ENCODE results near the gene PDLIM5. TPM values are rescaled to one million over a fixed set of nuclear protein-coding genes. Genes with fewer than 3 reads are reported as not detected.
A peak's percentile ranks its signal among the peaks of the same experiment; 100 is the strongest.

PDLIM5 gene
- total and polyA plus RNA-seq, 5 donors from 2014 or later = 36.5 to 64.5 (median 45.3) TPM

- Mint-ChIP-seq H3K27me3 (no peaks in the 10 kb centered on the region), H3K27ac (no peak overlapping the region), H3K9me3 (no peaks in the 10 kb centered on the region), H3K4me3 (no peak overlapping the region), H3K4me1 (peaks cover 0 to 9% (median 2%) of the 10 kb centered on the region in 4 donors), H3K36me3 (peaks cover 5% of the 10 kb centered on the region)
- no peak overlapping the region for H3K4me3 ChIP-seq (ENCODE audit: low read depth, low read length)
- H3K36me3 ChIP-seq (ENCODE audit: control insufficient read depth, insufficient read depth, low read length) = no peaks in the 10 kb centered on the region
- ATAC-seq (ENCODE audit: low read depth in 2 of 2) (no peak), DNase-seq (no peak)
- H3K27me3 ChIP-seq (ENCODE audit: control insufficient read depth, insufficient read depth, low read length) = no peaks in the 10 kb centered on the region
- no peak overlapping the region for H3K27ac ChIP-seq (ENCODE audit: insufficient read depth, low read length, poor library complexity, severe bottlenecking)
- no peaks in the 10 kb centered on the region for H3K9me3 ChIP-seq (ENCODE audit: control insufficient read depth in 2 of 2, low read length in 2 of 2)
- H3K4me1 ChIP-seq (ENCODE audit: control insufficient read depth, insufficient read depth, low read length, poor library complexity, severe bottlenecking) = no peaks in the 10 kb centered on the region
These were observed 36.9 kb downstream of the PDLIM5 start for GRCh38 chr4:94488670-94489069.

- no peak overlapping the region for H3K27ac ChIP-seq (ENCODE audit: insufficient read depth, low read length, poor library complexity, severe bottlenecking)
- Mint-ChIP-seq H3K9me3 (no peaks in the 10 kb centered on the region), H3K4me1 (peaks cover 0 to 9% (median 2%) of the 10 kb centered on the region in 4 donors), H3K27ac (no peak overlapping the region), H3K36me3 (peaks cover 5% of the 10 kb centered on the region), H3K27me3 (no peaks in the 10 kb centered on the region), H3K4me3 (no peak overlapping the region)
- H3K27me3 ChIP-seq (ENCODE audit: control insufficient read depth, insufficient read depth, low read length) = no peaks in the 10 kb centered on the region
- no peaks in the 10 kb centered on the region for H3K9me3 ChIP-seq (ENCODE audit: control insufficient read depth in 2 of 2, low read length in 2 of 2)
- no peak for DNase-seq
- no peaks in the 10 kb centered on the region for H3K36me3 ChIP-seq (ENCODE audit: control insufficient read depth, insufficient read depth, low read length)
- H3K4me3 ChIP-seq (ENCODE audit: low read depth, low read length) = no peak overlapping the region
- ATAC-seq (ENCODE audit: low read depth in 2 of 2) = no peak
- H3K4me1 ChIP-seq (ENCODE audit: control insufficient read depth, insufficient read depth, low read length, poor library complexity, severe bottlenecking) = no peaks in the 10 kb centered on the region
These were observed 37.4 kb downstream of the PDLIM5 start for GRCh38 chr4:94489098-94489497.

- H3K27me3 ChIP-seq (ENCODE audit: control insufficient read depth, insufficient read depth, low read length) = no peaks in the 10 kb centered on the region
- no peak overlapping the region for H3K4me3 ChIP-seq (ENCODE audit: low read depth, low read length)
- H3K36me3 Mint-ChIP-seq = peaks cover 1% of the 10 kb centered on the region
- H3K4me1 Mint-ChIP-seq = peaks cover 0 to 4% (median under 1%) of the 10 kb centered on the region in 4 donors
- H3K27ac ChIP-seq (ENCODE audit: insufficient read depth, low read length, poor library complexity, severe bottlenecking) = no peak overlapping the region
- H3K9me3 ChIP-seq (ENCODE audit: control insufficient read depth in 2 of 2, low read length in 2 of 2) = no peaks in the 10 kb centered on the region
- H3K4me1 ChIP-seq (ENCODE audit: control insufficient read depth, insufficient read depth, low read length, poor library complexity, severe bottlenecking) = no peaks in the 10 kb centered on the region
- no peak overlapping the region for H3K27ac Mint-ChIP-seq
- no peaks in the 10 kb centered on the region for H3K27me3 Mint-ChIP-seq
- no peaks in the 10 kb centered on the region for H3K9me3 Mint-ChIP-seq
- H3K36me3 ChIP-seq (ENCODE audit: control insufficient read depth, insufficient read depth, low read length) = no peaks in the 10 kb centered on the region
- ATAC-seq (ENCODE audit: low read depth in 2 of 2) (no peak), DNase-seq (no peak)
- no peak overlapping the region for H3K4me3 Mint-ChIP-seq
These were observed 38.7 kb downstream of the PDLIM5 start for GRCh38 chr4:94490437-94490836.

- Mint-ChIP-seq H3K4me3 (no peak overlapping the region), H3K36me3 (peaks cover 3% of the 10 kb centered on the region), H3K4me1 (peaks cover 0 to 7% (median 2%) of the 10 kb centered on the region in 4 donors), H3K27me3 (no peaks in the 10 kb centered on the region), H3K9me3 (no peaks in the 10 kb centered on the region), H3K27ac (no peak overlapping the region)
- no peaks in the 10 kb centered on the region for H3K9me3 ChIP-seq (ENCODE audit: control insufficient read depth in 2 of 2, low read length in 2 of 2)
- no peak overlapping the region for H3K27ac ChIP-seq (ENCODE audit: insufficient read depth, low read length, poor library complexity, severe bottlenecking)
- no peaks in the 10 kb centered on the region for H3K4me1 ChIP-seq (ENCODE audit: control insufficient read depth, insufficient read depth, low read length, poor library complexity, severe bottlenecking)
- no peaks in the 10 kb centered on the region for H3K36me3 ChIP-seq (ENCODE audit: control insufficient read depth, insufficient read depth, low read length)
- H3K27me3 ChIP-seq (ENCODE audit: control insufficient read depth, insufficient read depth, low read length) = no peaks in the 10 kb centered on the region
- DNase-seq (no peak), ATAC-seq (ENCODE audit: low read depth in 2 of 2) (no peak)
- H3K4me3 ChIP-seq (ENCODE audit: low read depth, low read length) = no peak overlapping the region
These were observed 39.6 kb downstream of the PDLIM5 start for GRCh38 chr4:94491322-94491721.

GRCh38 chr4:94495408-94495807 lies 43.7 kb downstream of the PDLIM5 start:
- DNase-seq (no peak), ATAC-seq (ENCODE audit: low read depth in 2 of 2) (no peak)
- peaks cover 0 to 9% (median 2%) of the 10 kb centered on the region in 4 donors for H3K4me1 Mint-ChIP-seq
- Histone ChIP-seq H3K4me1 (ENCODE audit: control insufficient read depth, insufficient read depth, low read length, poor library complexity, severe bottlenecking) (no peaks in the 10 kb centered on the region), H3K36me3 (ENCODE audit: control insufficient read depth, insufficient read depth, low read length) (no peaks in the 10 kb centered on the region), H3K27ac (ENCODE audit: insufficient read depth, low read length, poor library complexity, severe bottlenecking) (no peak overlapping the region), H3K4me3 (ENCODE audit: low read depth, low read length) (no peak overlapping the region), H3K27me3 (ENCODE audit: control insufficient read depth, insufficient read depth, low read length) (no peaks in the 10 kb centered on the region), H3K9me3 (ENCODE audit: control insufficient read depth in 2 of 2, low read length in 2 of 2) (no peaks in the 10 kb centered on the region)
- no peaks in the 10 kb centered on the region for H3K9me3 Mint-ChIP-seq
- peaks cover 6% of the 10 kb centered on the region for H3K36me3 Mint-ChIP-seq
- no peak overlapping the region for H3K27ac Mint-ChIP-seq
- no peaks in the 10 kb centered on the region for H3K27me3 Mint-ChIP-seq
- H3K4me3 Mint-ChIP-seq = no peak overlapping the region

GRCh38 chr4:94497690-94498089 lies 45.9 kb downstream of the PDLIM5 start:
- Histone ChIP-seq H3K27me3 (ENCODE audit: control insufficient read depth, insufficient read depth, low read length) (no peaks in the 10 kb centered on the region), H3K4me1 (ENCODE audit: control insufficient read depth, insufficient read depth, low read length, poor library complexity, severe bottlenecking) (no peaks in the 10 kb centered on the region), H3K4me3 (ENCODE audit: low read depth, low read length) (no peak overlapping the region), H3K27ac (ENCODE audit: insufficient read depth, low read length, poor library complexity, severe bottlenecking) (no peak overlapping the region), H3K9me3 (ENCODE audit: control insufficient read depth in 2 of 2, low read length in 2 of 2) (no peaks in the 10 kb centered on the region), H3K36me3 (ENCODE audit: control insufficient read depth, insufficient read depth, low read length) (no peaks in the 10 kb centered on the region)
- H3K4me1 Mint-ChIP-seq = peaks cover 0 to 9% (median 2%) of the 10 kb centered on the region in 4 donors
- ATAC-seq (ENCODE audit: low read depth in 2 of 2) (no peak), DNase-seq (no peak)
- H3K36me3 Mint-ChIP-seq = peaks cover 6% of the 10 kb centered on the region
- no peaks in the 10 kb centered on the region for H3K27me3 Mint-ChIP-seq
- H3K4me3 Mint-ChIP-seq = no peak overlapping the region
- no peaks in the 10 kb centered on the region for H3K9me3 Mint-ChIP-seq
- H3K27ac Mint-ChIP-seq = peak overlapping the region in 1 of 3 donors; percentile 46

GRCh38 chr4:94498502-94498901 lies 46.8 kb downstream of the PDLIM5 start:
- Mint-ChIP-seq H3K27ac (no peak overlapping the region), H3K36me3 (peaks cover 6% of the 10 kb centered on the region), H3K4me3 (no peak overlapping the region), H3K4me1 (peaks cover 0 to 9% (median 2%) of the 10 kb centered on the region in 4 donors), H3K27me3 (no peaks in the 10 kb centered on the region), H3K9me3 (no peaks in the 10 kb centered on the region)
- Histone ChIP-seq H3K9me3 (ENCODE audit: control insufficient read depth in 2 of 2, low read length in 2 of 2) (no peaks in the 10 kb centered on the region), H3K4me3 (ENCODE audit: low read depth, low read length) (no peak overlapping the region), H3K4me1 (ENCODE audit: control insufficient read depth, insufficient read depth, low read length, poor library complexity, severe bottlenecking) (no peaks in the 10 kb centered on the region), H3K27me3 (ENCODE audit: control insufficient read depth, insufficient read depth, low read length) (no peaks in the 10 kb centered on the region), H3K27ac (ENCODE audit: insufficient read depth, low read length, poor library complexity, severe bottlenecking) (no peak overlapping the region), H3K36me3 (ENCODE audit: control insufficient read depth, insufficient read depth, low read length) (no peaks in the 10 kb centered on the region)
- ATAC-seq (ENCODE audit: low read depth in 2 of 2) (no peak), DNase-seq (no peak)

GRCh38 chr4:94500685-94501084 lies 48.9 kb downstream of the PDLIM5 start:
- no peak overlapping the region for H3K4me3 ChIP-seq (ENCODE audit: low read depth, low read length)
- Mint-ChIP-seq H3K27me3 (no peaks in the 10 kb centered on the region), H3K4me3 (no peak overlapping the region), H3K36me3 (peaks cover 7% of the 10 kb centered on the region), H3K9me3 (no peaks in the 10 kb centered on the region), H3K27ac (no peak overlapping the region), H3K4me1 (peaks cover 0 to 6% (median under 1%) of the 10 kb centered on the region in 4 donors)
- no peaks in the 10 kb centered on the region for H3K36me3 ChIP-seq (ENCODE audit: control insufficient read depth, insufficient read depth, low read length)
- H3K27me3 ChIP-seq (ENCODE audit: control insufficient read depth, insufficient read depth, low read length) = no peaks in the 10 kb centered on the region
- no peak for ATAC-seq (ENCODE audit: low read depth in 2 of 2)
- H3K27ac ChIP-seq (ENCODE audit: insufficient read depth, low read length, poor library complexity, severe bottlenecking) = no peak overlapping the region
- DNase-seq = no peak
- no peaks in the 10 kb centered on the region for H3K4me1 ChIP-seq (ENCODE audit: control insufficient read depth, insufficient read depth, low read length, poor library complexity, severe bottlenecking)
- no peaks in the 10 kb centered on the region for H3K9me3 ChIP-seq (ENCODE audit: control insufficient read depth in 2 of 2, low read length in 2 of 2)
